Lung microvascular endothelial cell (primary cell): ENCODE data around the gene RAX. TPM values are rescaled to one million over a fixed set of nuclear protein-coding genes. Genes with fewer than 3 reads are reported as not detected.

Experiments used
- total RNA-seq: library from RNA; depleted of rRNA; stranded (reverse); fragments of >200 nt; gene quantifications from 2 replicates; pipeline ENCODE4 v1.2.1, GENCODE V29; 2014

RAX gene
- total RNA-seq, 1 donor from 2014 or later: not detected

Other genes starting within 250 kb of the RAX start
- 18.5 and 21.4 TPM in 2 replicates for gene SEC11C, start 133.6 kb downstream of the RAX start, total RNA-seq
- gene GRP, start 53.3 kb downstream of the RAX start, total RNA-seq: not detected in 2 replicates
- gene CPLX4, start 45.2 kb upstream of the RAX start, total RNA-seq: not detected in 2 replicates
- gene LMAN1, start 85.8 kb upstream of the RAX start, total RNA-seq: 66.0 and 78.2 TPM in 2 replicates